Endothelial cell of umbilical vein (primary cell): ENCODE measurements around the gene KIF5C. TPM values are rescaled to one million over a fixed set of nuclear protein-coding genes. Genes with fewer than 3 reads are reported as not detected.

Experiments
- BruUV-seq: library from RNA; stranded (reverse); fragments of 400-500 nt; replicated peaks from 2 replicates; lab custom pipeline; 2021; lab: Mats Ljungman, UMichigan
- CTCF ChIA-PET: fragments of 300-600, 350-600 bp; sonication (Branson Sonifier 250); formaldehyde crosslinking; loops from one replicate; lab custom pipeline; 2021; ENCODE audit warnings: antibody characterized with exemption, inconsistent platforms; lab: Charles Lee
- POLR2A ChIA-PET: fragments of 300-600, 350-600 bp; sonication (Branson Sonifier 250); formaldehyde crosslinking; loops from one replicate; lab custom pipeline; 2021; ENCODE audit warnings: antibody characterized with exemption, inconsistent platforms; lab: Charles Lee
- DNase-seq: peaks from one replicate; pipeline ENCODE4 v3.0.0-alpha.2; 2011; ENCODE audit warnings: low read depth, low spot score
- FAIRE-seq: peaks from 2 replicates; lab custom pipeline; 2011; peaks lifted over from hg19 to GRCh38; lab: Jason Lieb, UNC
- H2AFZ ChIP-seq: 2 replicates; pipeline ENCODE4 v1.6.0; 2012; ENCODE audit warnings: low read depth, low read length, control low read depth, inconsistent platforms
- H3K27ac ChIP-seq: 2 replicates; pipeline ENCODE4 v1.5.1; 2011; ENCODE audit warnings: low read depth, mild to moderate bottlenecking, control low read depth, low read length, moderate library complexity; ENCODE audit not compliant: insufficient read depth
- H3K27me3 ChIP-seq, 2 experiments: 2 replicates each; pipeline versions ENCODE4 v1.6.0 to v1.6.1; 2011; ENCODE audit warnings: low read length in 2 of 2, mixed read lengths in 1 of 2; ENCODE audit not compliant: control insufficient read depth in 2 of 2, insufficient read depth in 2 of 2
- H3K36me3 ChIP-seq, 2 experiments: 2 replicates in 1 of 2; 3 replicates in 1 of 2; pipeline ENCODE4 v1.5.1; 2011; ENCODE audit warnings: low read length in 2 of 2, mild to moderate bottlenecking in 1 of 2, moderate library complexity in 1 of 2; ENCODE audit not compliant: control insufficient read depth in 2 of 2, insufficient read depth in 2 of 2; ENCODE audit errors: extremely low read depth in 1 of 2
- H3K4me1 ChIP-seq: 3 replicates; pipeline ENCODE4 v1.5.1; 2011; ENCODE audit warnings: mild to moderate bottlenecking, low read length; ENCODE audit not compliant: control insufficient read depth, insufficient read depth; ENCODE audit errors: extremely low read depth
- H3K4me2 ChIP-seq: 2 replicates; pipeline ENCODE4 v1.6.1; 2011; ENCODE audit warnings: low read length, control low read depth, mixed read lengths; ENCODE audit not compliant: insufficient read depth
- H3K4me3 ChIP-seq, 3 experiments: fragments of 200-600 bp in 1 of 3; sonication (generic), shearing (Covaris generic) in 1 of 3; replicated peaks in 1 of 3; 2 replicates each; pipeline ENCODE4 v1.5.1; 2011 to 2016; ENCODE audit warnings: control low read depth in 3 of 3, low read length in 3 of 3, mild to moderate bottlenecking in 2 of 3, inconsistent platforms in 1 of 3, low read depth in 1 of 3, moderate library complexity in 1 of 3; ENCODE audit not compliant: insufficient read depth in 1 of 3
- H3K79me2 ChIP-seq: 2 replicates; pipeline ENCODE4 v1.6.0; 2012; ENCODE audit warnings: low read length, inconsistent platforms; ENCODE audit not compliant: control insufficient read depth, insufficient read depth
- H3K9ac ChIP-seq: replicated peaks from 2 replicates; pipeline ENCODE3; 2011; ENCODE audit warnings: low read length, control low read depth; ENCODE audit not compliant: insufficient read depth; ENCODE audit errors: extremely low read depth
- H3K9me1 ChIP-seq: replicated peaks from 3 replicates; pipeline ENCODE4 v1.6.0; 2011; ENCODE audit warnings: mild to moderate bottlenecking, low read length; ENCODE audit not compliant: control insufficient read depth, insufficient read depth; ENCODE audit errors: extremely low read depth
- H3K9me3 ChIP-seq: replicated peaks from 2 replicates; pipeline ENCODE4 v1.5.1; 2012; ENCODE audit warnings: low read length, inconsistent platforms; ENCODE audit not compliant: control insufficient read depth, insufficient read depth
- H4K20me1 ChIP-seq: replicated peaks from 2 replicates; pipeline ENCODE3; 2011; ENCODE audit warnings: mild to moderate bottlenecking, low read length; ENCODE audit not compliant: control insufficient read depth, insufficient read depth; ENCODE audit errors: extremely low read depth
- EZH2 ChIP-seq: IDR thresholded peaks from 2 replicates; pipeline ENCODE4 v1.6.1; 2012; ENCODE audit warnings: borderline replicate concordance, low read depth, mild to moderate bottlenecking, moderate library complexity, low read length, inconsistent platforms; ENCODE audit not compliant: severe bottlenecking
- GATA2 ChIP-seq: IDR thresholded peaks from 2 replicates; pipeline ENCODE4 v1.7.0; 2011; ENCODE audit warnings: low read depth, mild to moderate bottlenecking, moderate library complexity, mixed read lengths, low read length; ENCODE audit not compliant: insufficient read length, insufficient read depth
- JUN ChIP-seq: IDR thresholded peaks from 2 replicates; pipeline ENCODE4 v1.6.1; 2011; ENCODE audit warnings: borderline replicate concordance, low read depth; ENCODE audit not compliant: insufficient read length, insufficient read depth
- MYC ChIP-seq: IDR thresholded peaks from one replicate; pipeline ENCODE4 v1.6.1; 2011; ENCODE audit warnings: mild to moderate bottlenecking, low read depth, low read length
- POLR2AphosphoS5 ChIP-seq: IDR thresholded peaks from 2 replicates; pipeline ENCODE4 v1.6.1; 2012; ENCODE audit warnings: low read depth, mild to moderate bottlenecking, control low read depth, low read length, moderate library complexity; ENCODE audit not compliant: insufficient read depth
- dilution Hi-C: fragments of 300-500 bp; cut with MboI; formaldehyde crosslinking; loops from one replicate; pipeline ENCODE4 v1.15.0; 2019; ENCODE audit warnings: low sequenced_read_pairs; ENCODE audit not compliant: extremely low pct_ligation_motif_present
- intact Hi-C: fragments of 100-400 bp; cut with micrococcal nuclease; formaldehyde crosslinking; loops from one replicate; pipeline ENCODE4 v1.10.0; 2022
- polyA plus RNA-seq, 4 experiments: library from polyadenylated mRNA; depleted of rRNA in 3 of 4; stranded (reverse) in 3 of 4; unstranded in 1 of 4; fragments of >200 nt; gene quantifications; 2 replicates each; pipeline versions ENCODE4 v1.2.1 to v1.2.3, GENCODE V29; 2011 to 2012; ENCODE audit warnings: missing spikeins in 1 of 4
- total RNA-seq: library from RNA; stranded (reverse); gene quantifications from 2 replicates; pipeline ENCODE4 v1.2.3, GENCODE V29; 2021
- TF ChIP-seq, protein P1 (sequence below): IDR thresholded peaks from 2 replicates; pipeline ENCODE4 v1.6.1; 2011; ENCODE audit not compliant: insufficient read depth, insufficient read length
- TF ChIP-seq, protein P2 (sequence below), 2 donors: IDR thresholded peaks; 1 replicate in 1 of 2; 2 replicates in 1 of 2; pipeline ENCODE4 v1.5.1; 2011; ENCODE audit warnings: low read length in 2 of 2, mild to moderate bottlenecking in 2 of 2, moderate library complexity in 2 of 2, control low read depth in 1 of 2, inconsistent platforms in 1 of 2, low read depth in 1 of 2; ENCODE audit not compliant: insufficient read depth in 1 of 2; ENCODE audit errors: extremely low read depth in 1 of 2

Gene KIF5C
- total and polyA plus RNA-seq, 2 donors (not counting 3 experiments of a cell fraction or from before 2014, with no cell fraction given), result 0.01 to 0.55 TPM

DNA sequence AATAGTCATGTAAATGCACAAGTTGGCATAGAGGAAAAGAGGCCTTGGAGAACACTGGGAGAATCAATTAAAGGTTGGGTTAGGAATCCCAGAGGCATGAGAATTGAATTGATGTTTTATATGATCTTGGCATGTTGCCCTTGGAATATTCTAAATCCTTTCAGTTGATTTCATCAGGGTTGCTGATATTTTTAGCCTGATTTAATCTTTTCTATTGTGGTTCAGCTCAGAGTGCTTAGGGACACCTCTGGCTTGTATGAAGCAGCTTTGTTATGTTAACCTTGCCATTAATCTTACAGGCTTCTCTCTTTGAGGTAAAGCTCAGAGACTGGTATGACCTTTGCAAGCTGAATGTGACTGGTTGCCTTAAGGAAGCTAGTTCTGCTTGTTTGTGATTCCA, 99.1 kb downstream of the KIF5C start:
- no peaks in the 10 kb centered on the region for H3K9me3 ChIP-seq
- dilution Hi-C loops (no loop called here), intact Hi-C loops (no loop called here)
- no peaks in the 10 kb centered on the region for H3K9me1 ChIP-seq
- no peaks in the 10 kb centered on the region for H3K4me1 ChIP-seq
- no peaks in the 10 kb centered on the region for H3K79me2 ChIP-seq
- BruUV-seq, result no TSS peak
- no peak overlapping the region for H2AFZ ChIP-seq
- H3K27me3 ChIP-seq, result no peaks in the 10 kb centered on the region
- H3K4me2 ChIP-seq, result no peak overlapping the region
- H3K9ac ChIP-seq, result no peak overlapping the region
- no peaks in the 10 kb centered on the region for H4K20me1 ChIP-seq
- POLR2A ChIA-PET, result no interaction called here
- CTCF ChIA-PET, result no interaction called here
- TF ChIP-seq EZH2, result no peak
- no peak for TF ChIP-seq MYC
- TF ChIP-seq, protein P1, sequence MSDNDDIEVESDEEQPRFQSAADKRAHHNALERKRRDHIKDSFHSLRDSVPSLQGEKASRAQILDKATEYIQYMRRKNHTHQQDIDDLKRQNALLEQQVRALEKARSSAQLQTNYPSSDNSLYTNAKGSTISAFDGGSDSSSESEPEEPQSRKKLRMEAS, result no peak
- no peak for TF ChIP-seq POLR2AphosphoS5
- TF ChIP-seq GATA2, result no peak
- DNase-seq (no peak), FAIRE-seq (no peak)
- H3K4me3 ChIP-seq, result no peak overlapping the region
- H3K27ac ChIP-seq, result no peak overlapping the region
- H3K36me3 ChIP-seq, result no peaks in the 10 kb centered on the region

- no peak overlapping the region for H3K4me3 ChIP-seq
- intact Hi-C loops, result no loop called here
- DNase-seq (no peak), FAIRE-seq (no peak)
- TF ChIP-seq, protein P2, sequence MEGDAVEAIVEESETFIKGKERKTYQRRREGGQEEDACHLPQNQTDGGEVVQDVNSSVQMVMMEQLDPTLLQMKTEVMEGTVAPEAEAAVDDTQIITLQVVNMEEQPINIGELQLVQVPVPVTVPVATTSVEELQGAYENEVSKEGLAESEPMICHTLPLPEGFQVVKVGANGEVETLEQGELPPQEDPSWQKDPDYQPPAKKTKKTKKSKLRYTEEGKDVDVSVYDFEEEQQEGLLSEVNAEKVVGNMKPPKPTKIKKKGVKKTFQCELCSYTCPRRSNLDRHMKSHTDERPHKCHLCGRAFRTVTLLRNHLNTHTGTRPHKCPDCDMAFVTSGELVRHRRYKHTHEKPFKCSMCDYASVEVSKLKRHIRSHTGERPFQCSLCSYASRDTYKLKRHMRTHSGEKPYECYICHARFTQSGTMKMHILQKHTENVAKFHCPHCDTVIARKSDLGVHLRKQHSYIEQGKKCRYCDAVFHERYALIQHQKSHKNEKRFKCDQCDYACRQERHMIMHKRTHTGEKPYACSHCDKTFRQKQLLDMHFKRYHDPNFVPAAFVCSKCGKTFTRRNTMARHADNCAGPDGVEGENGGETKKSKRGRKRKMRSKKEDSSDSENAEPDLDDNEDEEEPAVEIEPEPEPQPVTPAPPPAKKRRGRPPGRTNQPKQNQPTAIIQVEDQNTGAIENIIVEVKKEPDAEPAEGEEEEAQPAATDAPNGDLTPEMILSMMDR (IDR thresholded peaks at IDR 0.05; ENCODE audit: extremely low read depth in 1 of 2, insufficient read depth in 1 of 2, low read depth in 1 of 2, low read length in 2 of 2), result no peak
- TF ChIP-seq GATA2 (no peak), JUN (no peak)
- ChIA-PET CTCF (interaction anchor here (0.7 to 1.2 kb wide), 3 partner anchors 12 to 78 kb away, joined by 3 read pairs; no protein-coding TSS in a partner anchor), POLR2A (no interaction called here)
- no peaks in the 10 kb centered on the region for H4K20me1 ChIP-seq
- H3K9me1 ChIP-seq, result no peaks in the 10 kb centered on the region
- no peaks in the 10 kb centered on the region for H3K9me3 ChIP-seq
- H3K4me2 ChIP-seq, result no peak overlapping the region
- no peak overlapping the region for H2AFZ ChIP-seq
- H3K4me1 ChIP-seq, result no peaks in the 10 kb centered on the region
- H3K36me3 ChIP-seq, result no peaks in the 10 kb centered on the region
- dilution Hi-C loops, result no loop called here
- no peak overlapping the region for H3K27ac ChIP-seq
- no peaks in the 10 kb centered on the region for H3K27me3 ChIP-seq
- H3K79me2 ChIP-seq, result no peaks in the 10 kb centered on the region
- no TSS peak for BruUV-seq
- no peak overlapping the region for H3K9ac ChIP-seq
Measured at GRCh38 chr2:148978026-148978685, 103.1 kb downstream of the KIF5C start.
